Activated naive CD8-positive, alpha-beta T cell treated with anti-CD3 and anti-CD28 coated beads, Interleukin-2, amount 10 ng/mL, durations not matched to agents 7 days and 5 days (primary cell): ENCODE measurements around the gene TMEM158. TPM values are rescaled to one million over a fixed set of nuclear protein-coding genes. Genes with fewer than 3 reads are reported as not detected.

Source experiments
- ATAC-seq: fragments of 150-1000 bp; cut with Tn5 transposase; one replicate; pipeline ENCODE4 v1.10.0; 2021; ENCODE audit warnings: low read depth, moderate library complexity
- POLR2A ChIA-PET: fragments of 350-600 bp; sonication (Branson Sonifier 250); formaldehyde crosslinking; loops from one replicate; lab custom pipeline; 2021; ENCODE audit warnings: antibody characterized with exemption; lab: Charles Lee
- DNase-seq: peaks from one replicate; pipeline ENCODE4 v3.0.0; 2021
- H3K27ac Mint-ChIP-seq: one replicate; pipeline ENCODE4 v1.8.0; 2022; ENCODE audit warnings: mild to moderate bottlenecking, mixed read lengths
- H3K27me3 Mint-ChIP-seq: one replicate; pipeline ENCODE4 v1.8.0; 2022; ENCODE audit warnings: mild to moderate bottlenecking, moderate library complexity, mixed read lengths
- H3K36me3 Mint-ChIP-seq: one replicate; pipeline ENCODE4 v1.8.0; 2021; ENCODE audit warnings: mild to moderate bottlenecking, mixed read lengths
- H3K4me1 Mint-ChIP-seq: one replicate; pipeline ENCODE4 v1.8.0; 2021; ENCODE audit warnings: mixed read lengths
- H3K4me3 Mint-ChIP-seq: one replicate; pipeline ENCODE4 v1.8.0; 2022; ENCODE audit warnings: mild to moderate bottlenecking, moderate library complexity, mixed read lengths
- H3K9me3 Mint-ChIP-seq: one replicate; pipeline ENCODE4 v1.8.0; 2021; ENCODE audit warnings: mixed read lengths
- total RNA-seq, 2 experiments: library from RNA; stranded (reverse); gene quantifications; one replicate each; pipeline ENCODE4 v1.2.3, GENCODE V29; 2021

The TMEM158 gene
- total RNA-seq, 2 experiments from 2014 or later, result not detected

- no peak for ATAC-seq
- Mint-ChIP-seq H3K4me1 (peaks cover 31% of the 10 kb centered on the region), H3K36me3 (no peaks in the 10 kb centered on the region), H3K27me3 (peaks cover 7% of the 10 kb centered on the region), H3K9me3 (no peaks in the 10 kb centered on the region), H3K27ac (no peak overlapping the region), H3K4me3 (no peak overlapping the region)
- POLR2A ChIA-PET, result no interaction called here
- no peak for DNase-seq
Measured at GRCh38 chr3:45185461-45185860, 40.6 kb downstream of the TMEM158 start.

- H3K27me3 Mint-ChIP-seq, result peaks cover 11% of the 10 kb centered on the region
- H3K4me1 Mint-ChIP-seq, result peaks cover 31% of the 10 kb centered on the region
- DNase-seq (no peak), ATAC-seq (no peak)
- H3K36me3 Mint-ChIP-seq, result no peaks in the 10 kb centered on the region
- no peaks in the 10 kb centered on the region for H3K9me3 Mint-ChIP-seq
- POLR2A ChIA-PET, result no interaction called here
- H3K27ac Mint-ChIP-seq, result no peak overlapping the region
- no peak overlapping the region for H3K4me3 Mint-ChIP-seq
Measured at GRCh38 chr3:45185052-45185451, 41.0 kb downstream of the TMEM158 start.

GRCh38 chr3:45183872-45184262, 42.2 kb downstream of the TMEM158 start:
- Mint-ChIP-seq H3K27ac (no peak overlapping the region), H3K9me3 (no peaks in the 10 kb centered on the region), H3K4me3 (no peak overlapping the region), H3K4me1 (peaks cover 28% of the 10 kb centered on the region), H3K27me3 (peaks cover 20% of the 10 kb centered on the region), H3K36me3 (no peaks in the 10 kb centered on the region)
- ATAC-seq (no peak), DNase-seq (no peak)
- POLR2A ChIA-PET, result no interaction called here

GRCh38 chr3:45182915-45183871, 42.9 kb downstream of the TMEM158 start:
- POLR2A ChIA-PET, result no interaction called here
- Mint-ChIP-seq H3K4me3 (no peak overlapping the region), H3K9me3 (no peaks in the 10 kb centered on the region), H3K4me1 (peaks cover 23% of the 10 kb centered on the region), H3K36me3 (no peaks in the 10 kb centered on the region), H3K27ac (no peak overlapping the region), H3K27me3 (peaks cover 20% of the 10 kb centered on the region)
- ATAC-seq (no peak), DNase-seq (no peak)

- no peaks in the 10 kb centered on the region for H3K36me3 Mint-ChIP-seq
- no peak overlapping the region for H3K27ac Mint-ChIP-seq
- DNase-seq (no peak), ATAC-seq (no peak)
- H3K4me3 Mint-ChIP-seq, result no peak overlapping the region
- POLR2A ChIA-PET, result no interaction called here
- peaks cover 34% of the 10 kb centered on the region for H3K27me3 Mint-ChIP-seq
- peaks cover 8% of the 10 kb centered on the region for H3K4me1 Mint-ChIP-seq
- H3K9me3 Mint-ChIP-seq, result no peaks in the 10 kb centered on the region
Measured at GRCh38 chr3:45181496-45181895, 44.6 kb downstream of the TMEM158 start.

GRCh38 chr3:45180899-45181298, 45.2 kb downstream of the TMEM158 start:
- Mint-ChIP-seq H3K27me3 (peaks cover 35% of the 10 kb centered on the region), H3K36me3 (no peaks in the 10 kb centered on the region), H3K4me3 (no peak overlapping the region), H3K4me1 (peaks cover 8% of the 10 kb centered on the region), H3K9me3 (no peaks in the 10 kb centered on the region), H3K27ac (no peak overlapping the region)
- no peak for DNase-seq
- POLR2A ChIA-PET, result no interaction called here
- ATAC-seq, result no peak

- Mint-ChIP-seq H3K4me3 (no peak overlapping the region), H3K9me3 (no peaks in the 10 kb centered on the region), H3K27me3 (peaks cover 35% of the 10 kb centered on the region), H3K27ac (no peak overlapping the region), H3K4me1 (peaks cover 3% of the 10 kb centered on the region), H3K36me3 (no peaks in the 10 kb centered on the region)
- no peak for DNase-seq
- ATAC-seq, result no peak
- POLR2A ChIA-PET, result no interaction called here
Measured at GRCh38 chr3:45180051-45180450, 46.0 kb downstream of the TMEM158 start.

GRCh38 chr3:45179163-45179562, 46.9 kb downstream of the TMEM158 start:
- no peaks in the 10 kb centered on the region for H3K36me3 Mint-ChIP-seq
- no peaks in the 10 kb centered on the region for H3K9me3 Mint-ChIP-seq
- DNase-seq (no peak), ATAC-seq (no peak)
- H3K4me3 Mint-ChIP-seq, result no peak overlapping the region
- H3K27ac Mint-ChIP-seq, result no peak overlapping the region
- peaks cover 35% of the 10 kb centered on the region for H3K27me3 Mint-ChIP-seq
- no peaks in the 10 kb centered on the region for H3K4me1 Mint-ChIP-seq
- POLR2A ChIA-PET, result no interaction called here

GRCh38 chr3:45178183-45179023, 47.7 kb downstream of the TMEM158 start:
- H3K27me3 Mint-ChIP-seq, result peaks cover 35% of the 10 kb centered on the region
- POLR2A ChIA-PET, result no interaction called here
- no peaks in the 10 kb centered on the region for H3K9me3 Mint-ChIP-seq
- DNase-seq (no peak), ATAC-seq (no peak)
- H3K4me1 Mint-ChIP-seq, result no peaks in the 10 kb centered on the region
- H3K4me3 Mint-ChIP-seq, result no peak overlapping the region
- no peak overlapping the region for H3K27ac Mint-ChIP-seq
- H3K36me3 Mint-ChIP-seq, result no peaks in the 10 kb centered on the region

- POLR2A ChIA-PET, result no interaction called here
- H3K36me3 Mint-ChIP-seq, result no peaks in the 10 kb centered on the region
- no peaks in the 10 kb centered on the region for H3K4me1 Mint-ChIP-seq
- DNase-seq (no peak), ATAC-seq (no peak)
- H3K9me3 Mint-ChIP-seq, result no peaks in the 10 kb centered on the region
- H3K27me3 Mint-ChIP-seq, result peaks cover 33% of the 10 kb centered on the region
- no peak overlapping the region for H3K4me3 Mint-ChIP-seq
- no peak overlapping the region for H3K27ac Mint-ChIP-seq
Measured at GRCh38 chr3:45176912-45177311, 49.2 kb downstream of the TMEM158 start.

Other genes with a start within 250 kb of the TMEM158 start
- gene CLEC3B, start 200.0 kb downstream of the TMEM158 start, total RNA-seq, result under 1 TPM in 1 of 2 experiments, not detected in 1; 0.45 TPM
- gene CDCP1, start 79.9 kb downstream of the TMEM158 start, total RNA-seq, result 1 to 10 TPM; 7.1 to 8.7 TPM
- gene LARS2, start 162.3 kb upstream of the TMEM158 start, total RNA-seq, result 10 to 100 TPM; 23.9 to 24.3 TPM